Measurements from ENCODE around the gene LRRC7.

The LRRC7 gene

GRCh38 chr1:69738458-69739250 is 170.9 kb downstream of the LRRC7 start:
- H3K27ac ChIP-seq: no peak overlapping the region
- no peak for TF ChIP-seq CTCF (conservative IDR thresholded peaks at IDR 0.05; ENCODE audit: low read depth)
- ChIA-PET CTCF (interaction anchor here (0.6 kb wide), 1 partner anchor 399 kb away, joined by 3 read pairs; no protein-coding TSS in a partner anchor), POLR2A (ENCODE audit: low non-redundant PET) (no interaction called here)
- no peak for DNase-seq (ENCODE audit: low spot score)

GRCh38 chr1:69739251-69739605 is 171.5 kb downstream of the LRRC7 start:
- DNase-seq (ENCODE audit: low spot score): no peak
- H3K27ac ChIP-seq: no peak overlapping the region
- CTCF ChIA-PET: interaction anchor here (0.6 kb wide), 1 partner anchor 1269 kb away, joined by 3 read pairs; no protein-coding TSS in a partner anchor
- no peak for TF ChIP-seq CTCF (conservative IDR thresholded peaks at IDR 0.05; ENCODE audit: low read depth)
- POLR2A ChIA-PET (ENCODE audit: low non-redundant PET): no interaction called here

- POLR2A ChIA-PET (ENCODE audit: low non-redundant PET): no interaction called here
- DNase-seq (ENCODE audit: low spot score): no peak
- no peak for TF ChIP-seq CTCF (conservative IDR thresholded peaks at IDR 0.05; ENCODE audit: low read depth)
- H3K27ac ChIP-seq: no peak overlapping the region
- CTCF ChIA-PET: no interaction called here
These were observed 175.4 kb downstream of the LRRC7 start for GRCh38 chr1:69743146-69743545.

- ChIA-PET POLR2A (ENCODE audit: low non-redundant PET) (no interaction called here), CTCF (no interaction called here)
- no peak overlapping the region for H3K27ac ChIP-seq
- no peak for DNase-seq (ENCODE audit: low spot score)
- no peak for TF ChIP-seq CTCF (conservative IDR thresholded peaks at IDR 0.05; ENCODE audit: low read depth)
These were observed 176.7 kb downstream of the LRRC7 start for GRCh38 chr1:69744381-69744780.

- POLR2A ChIA-PET (ENCODE audit: low non-redundant PET): no interaction called here
- CTCF ChIA-PET: no interaction called here
- H3K27ac ChIP-seq: no peak overlapping the region
- no peak for DNase-seq (ENCODE audit: low spot score)
- TF ChIP-seq CTCF (conservative IDR thresholded peaks at IDR 0.05; ENCODE audit: low read depth): no peak
These were observed 179.5 kb downstream of the LRRC7 start for GRCh38 chr1:69747207-69747606.

GRCh38 chr1:69750638-69751037 is 182.9 kb downstream of the LRRC7 start:
- ChIA-PET POLR2A (ENCODE audit: low non-redundant PET) (no interaction called here), CTCF (no interaction called here)
- no peak overlapping the region for H3K27ac ChIP-seq
- TF ChIP-seq CTCF (conservative IDR thresholded peaks at IDR 0.05; ENCODE audit: low read depth): no peak
- DNase-seq (ENCODE audit: low spot score): no peak
